GM12878 (cell line): Measurements from ENCODE around the gene SNAPIN. TPM values are rescaled to one million over a fixed set of nuclear protein-coding genes. Genes with fewer than 3 reads are reported as not detected.
"Not testable (repeated sequence)": the region's sequence is repeated elsewhere in the genome, so short reads cannot be mapped to it uniquely, and the experiment has no call there.

ENCODE experiments used
- ATAC-seq: fragments of 200-7000 bp; cut with Tn5 transposase; 3 replicates; pipeline ENCODE4 v1.9.1; 2020; ENCODE audit warnings: mild to moderate bottlenecking, moderate library complexity
- BruUV-seq: library from RNA; stranded (reverse); fragments of 400-500 nt; replicated peaks from 2 replicates; lab custom pipeline; 2021; lab: Mats Ljungman, UMichigan
- CTCF ChIA-PET: fragments of 300-600 bp; sonication (Branson Sonifier 250); formaldehyde crosslinking; extraction: SDS; loops from one replicate; lab custom pipeline; 2021; ENCODE audit warnings: inconsistent platforms; lab: Yijun Ruan, JAX
- POLR2A ChIA-PET: fragments of 350-600 bp; formaldehyde crosslinking; extraction: SDS; loops from one replicate; lab custom pipeline; 2021; ENCODE audit warnings: inconsistent platforms; lab: Charles Lee
- RAD21 ChIA-PET: fragments of 300-600 bp; sonication (Branson Sonifier 250); formaldehyde crosslinking; loops from one replicate; lab custom pipeline; 2023; ENCODE audit warnings: antibody characterized with exemption; ENCODE audit not compliant: unreplicated experiment; lab: Charles Lee
- SMC1A ChIA-PET: fragments of 300-600 bp; sonication (Branson Sonifier 250); formaldehyde crosslinking; loops from one replicate; lab custom pipeline; 2023; ENCODE audit not compliant: unreplicated experiment, uncharacterized antibody; lab: Charles Lee
- DNase-seq: peaks from one replicate; pipeline ENCODE4 v3.0.0-alpha.2; 2011; ENCODE audit warnings: low read depth, low spot score
- FAIRE-seq: peaks from 3 replicates; lab custom pipeline; 2011; peaks lifted over from hg19 to GRCh38; lab: Jason Lieb, UNC
- H2AFZ ChIP-seq: 2 replicates; pipeline ENCODE4 v1.6.0; 2011; ENCODE audit warnings: low read depth, low read length, control low read depth; ENCODE audit not compliant: control insufficient read depth
- H3K27ac ChIP-seq: 2 replicates; pipeline ENCODE4 v1.5.1; 2011; ENCODE audit warnings: control low read depth; ENCODE audit not compliant: control insufficient read depth, insufficient read depth
- H3K27me3 ChIP-seq, 2 experiments: replicated peaks in 1 of 2; 2 replicates each; pipeline versions ENCODE4 v1.6.0 to v1.6.1; 2011; ENCODE audit warnings: low read length in 1 of 2; ENCODE audit not compliant: control insufficient read depth in 2 of 2, insufficient read depth in 2 of 2
- H3K36me3 ChIP-seq, 2 experiments: 2 replicates each; pipeline ENCODE4 v1.5.1; 2011; ENCODE audit warnings: low read length in 1 of 2; ENCODE audit not compliant: control insufficient read depth in 2 of 2, insufficient read depth in 2 of 2
- H3K4me1 ChIP-seq: 2 replicates; pipeline ENCODE4 v1.6.1; 2011; ENCODE audit warnings: mild to moderate bottlenecking, low read length, moderate library complexity, mixed read lengths; ENCODE audit not compliant: control insufficient read depth, insufficient read depth
- H3K4me2 ChIP-seq: 2 replicates; pipeline ENCODE4 v1.6.0; 2011; ENCODE audit warnings: control low read depth; ENCODE audit not compliant: control insufficient read depth, insufficient read depth
- H3K4me3 ChIP-seq: fragments of 200-600 bp; sonication (generic); 2 replicates; pipeline ENCODE4 v1.5.1; 2016
- H3K79me2 ChIP-seq: 2 replicates; pipeline ENCODE4 v1.6.0; 2011; ENCODE audit warnings: low read length; ENCODE audit not compliant: control insufficient read depth, insufficient read depth
- H3K9ac ChIP-seq: 2 replicates; pipeline ENCODE4 v1.8.0; 2011; ENCODE audit warnings: low read length, control low read depth, mixed read lengths; ENCODE audit not compliant: control insufficient read depth, insufficient read depth
- H3K9me3 ChIP-seq: replicated peaks from 3 replicates; pipeline ENCODE4 v1.5.1; 2011; ENCODE audit warnings: mild to moderate bottlenecking, low read length; ENCODE audit not compliant: control insufficient read depth, insufficient read depth
- H4K20me1 ChIP-seq: 2 replicates; pipeline ENCODE4 v1.6.0; 2011; ENCODE audit not compliant: control insufficient read depth, insufficient read depth
- EED ChIP-seq: sonication (generic); IDR thresholded peaks from 2 replicates; pipeline ENCODE4 v1.6.1; 2016; ENCODE audit warnings: antibody characterized with exemption, low read depth
- HDAC2 ChIP-seq: fragments of 200-600 bp; sonication (generic); IDR thresholded peaks from 2 replicates; pipeline ENCODE4 v1.6.1; 2017
- MEF2B ChIP-seq: fragments of 450-650 bp; IDR thresholded peaks from 2 replicates; pipeline ENCODE4 v1.6.1; 2018; ENCODE audit warnings: mild to moderate bottlenecking, moderate library complexity; ENCODE audit not compliant: partially characterized antibody, poor library complexity, severe bottlenecking
- MTA2 ChIP-seq: fragments of 450-650 bp; IDR thresholded peaks from 2 replicates; pipeline ENCODE4 v1.6.1; 2016; ENCODE audit warnings: low read depth, mild to moderate bottlenecking, moderate library complexity
- NBN ChIP-seq: fragments of 450-650 bp; IDR thresholded peaks from 2 replicates; pipeline ENCODE4 v1.6.1; 2016
- RUNX3 ChIP-seq: IDR thresholded peaks from 2 replicates; pipeline ENCODE4 v1.6.1; 2012; ENCODE audit warnings: low read length, inconsistent platforms
- YY1 ChIP-seq: IDR thresholded peaks from 2 replicates; pipeline ENCODE4 v1.6.1; 2011; ENCODE audit warnings: low read depth, mild to moderate bottlenecking, low read length
- ZNF217 ChIP-seq: fragments of 450-650 bp; IDR thresholded peaks from 2 replicates; pipeline ENCODE4 v1.6.1; 2017; ENCODE audit warnings: antibody characterized with exemption, mild to moderate bottlenecking
- ZNF24 ChIP-seq: fragments of 450-650 bp; IDR thresholded peaks from 2 replicates; pipeline ENCODE4 v1.6.1; 2017; ENCODE audit warnings: antibody characterized with exemption, mild to moderate bottlenecking
- WGBS: methylation state at CpG from one replicate; pipeline ENCODE4 v1.1.6; 2016; ENCODE audit warnings: low lambda C conversion rate; ENCODE audit not compliant: insufficient replicate concordance, insufficient coverage; ENCODE audit errors: missing lambda C conversion rate; 5-methylcytosine and 5-hydroxymethylcytosine counted together
- in situ Hi-C: fragments of 300-500 bp; cut with MboI; formaldehyde crosslinking; loops from 9 replicates; pipeline ENCODE4 v1.14.3; 2018; ENCODE audit warnings: mixed read lengths
- intact Hi-C: fragments of 100-400 bp; cut with micrococcal nuclease; formaldehyde crosslinking; loops from one replicate; pipeline ENCODE4 v1.14.2; 2022; ENCODE audit not compliant: unreplicated experiment
- polyA plus RNA-seq, 11 experiments: library from polyadenylated mRNA; depleted of rRNA in 4 of 11; unstranded in 6 of 11; stranded (reverse) in 5 of 11; fragments of >200 nt; fragmentation: Nextera tagmentation in 4 of 11; fragmentation: Illumina TruSeq in 1 of 11; extraction: Ambion mirVana in 4 of 11; extraction: Trizol in 1 of 11; gene quantifications; 1 replicate in 1 of 11; 2 replicates in 10 of 11; pipeline versions ENCODE4 v1.2.1 to v1.2.3, GENCODE V29; 2011 to 2016; ENCODE audit warnings: inconsistent platforms in 2 of 11, missing spikeins in 2 of 11, low read depth in 1 of 11
- total RNA-seq, 4 experiments: library from RNA; depleted of rRNA in 3 of 4; stranded (reverse); fragments of >200 nt in 3 of 4; fragmentation: Illumina TruSeq in 1 of 4; extraction: Trizol in 1 of 4; gene quantifications; 2 replicates each; pipeline versions ENCODE4 v1.2.1 to v1.2.3, GENCODE V29; 2013 to 2021
- TF ChIP-seq, protein P1 (sequence below): fragments of 450-650 bp; conservative IDR thresholded peaks from 2 replicates; pipeline ENCODE4 v1.6.1; 2017; ENCODE audit warnings: mild to moderate bottlenecking, moderate library complexity

SNAPIN gene
- total and polyA plus RNA-seq, 10 of the 15 experiments (the other 5 are each of a cell fraction or from before 2014, with no cell fraction given), result 12.4 to 78.1 (median 38.6) TPM

DNA sequence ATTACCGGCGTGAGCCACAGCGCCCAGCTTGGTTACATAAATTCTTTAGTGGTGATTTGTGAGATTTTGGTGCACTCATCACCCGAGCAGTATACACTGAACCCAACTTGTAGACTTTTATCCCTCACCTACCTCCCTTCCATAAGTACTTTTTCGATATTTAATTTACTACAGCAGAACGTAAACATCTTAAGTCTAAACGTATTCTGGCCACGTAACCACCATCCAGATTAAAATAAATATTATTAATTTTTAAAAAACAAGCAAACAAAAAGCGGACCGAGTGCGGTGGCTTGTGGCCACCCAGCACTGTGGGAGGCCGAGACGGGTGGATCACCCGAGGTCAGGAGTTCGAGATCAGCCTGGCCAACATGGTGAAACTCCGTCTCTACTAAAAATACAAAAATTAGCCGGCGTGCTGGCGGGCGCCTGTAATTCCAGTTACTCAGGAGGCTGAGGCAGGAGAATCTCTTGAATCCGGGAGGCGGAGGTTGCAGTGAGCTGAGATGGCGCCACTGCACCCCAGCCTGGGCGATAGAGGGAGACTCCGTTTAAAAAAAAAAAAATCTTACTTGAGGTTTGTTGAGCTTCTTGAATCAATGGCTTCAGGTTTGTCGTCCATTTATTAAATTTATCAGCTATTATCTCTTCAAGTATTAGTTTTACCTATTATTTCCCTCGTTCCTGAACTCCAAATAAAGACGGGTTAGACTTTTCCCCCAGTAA is 13.3 kb downstream of the SNAPIN start:
- Histone ChIP-seq H3K27ac (peak overlapping the region; percentile 55), H3K79me2 (peaks cover 24% of the 10 kb centered on the region), H3K36me3 (peaks cover 3 to 17% of the 10 kb centered on the region in 2 experiments), H3K9ac (peak overlapping the region; percentile 25), H3K4me2 (peak overlapping the region; percentile 53), H3K4me3 (peak overlapping the region; percentile 67), H2AFZ (peak overlapping the region; percentile 79)
- H3K27me3 ChIP-seq, H3K4me1 ChIP-seq, H3K9me3 ChIP-seq, FAIRE-seq, H4K20me1 ChIP-seq, BruUV-seq, in situ Hi-C loops: not testable (repeated sequence)
- ChIA-PET SMC1A (interaction anchor here (0.6 to 2.1 kb wide), 21 partner anchors 35 to 318 kb away, joined by 3 to 11 read pairs (median 4); partner anchors contain the start of genes CHTOP, RAB13, S100A1 and S100A13), CTCF (interaction anchor here (0.6 to 7.5 kb wide), 22 partner anchors 13 to 510 kb away, joined by 3 to 43 read pairs (median 4); partner anchors contain the start of genes CHTOP, JTB, RAB13 and SNAPIN), POLR2A (interaction anchor here (0.6 to 1.5 kb wide), 10 partner anchors 38 to 313 kb away, joined by 3 to 6 read pairs (median 4); partner anchors contain the start of gene CHTOP), RAD21 (interaction anchor here (0.6 to 3.6 kb wide), 16 partner anchors 29 to 315 kb away, joined by 3 to 14 read pairs (median 4); partner anchors contain the start of genes INTS3, JTB and RAB13)
- DNase-seq, result peak; percentile 39
- 0 out of 2 replicates have a peak, but pooled peaks have one; percentile 11 for TF ChIP-seq MTA2
- peak; percentile 45 for TF ChIP-seq ZNF24
- TF ChIP-seq YY1, result peak; percentile 41; the same call in 1 of the 2 replicates
- TF ChIP-seq, protein P1, sequence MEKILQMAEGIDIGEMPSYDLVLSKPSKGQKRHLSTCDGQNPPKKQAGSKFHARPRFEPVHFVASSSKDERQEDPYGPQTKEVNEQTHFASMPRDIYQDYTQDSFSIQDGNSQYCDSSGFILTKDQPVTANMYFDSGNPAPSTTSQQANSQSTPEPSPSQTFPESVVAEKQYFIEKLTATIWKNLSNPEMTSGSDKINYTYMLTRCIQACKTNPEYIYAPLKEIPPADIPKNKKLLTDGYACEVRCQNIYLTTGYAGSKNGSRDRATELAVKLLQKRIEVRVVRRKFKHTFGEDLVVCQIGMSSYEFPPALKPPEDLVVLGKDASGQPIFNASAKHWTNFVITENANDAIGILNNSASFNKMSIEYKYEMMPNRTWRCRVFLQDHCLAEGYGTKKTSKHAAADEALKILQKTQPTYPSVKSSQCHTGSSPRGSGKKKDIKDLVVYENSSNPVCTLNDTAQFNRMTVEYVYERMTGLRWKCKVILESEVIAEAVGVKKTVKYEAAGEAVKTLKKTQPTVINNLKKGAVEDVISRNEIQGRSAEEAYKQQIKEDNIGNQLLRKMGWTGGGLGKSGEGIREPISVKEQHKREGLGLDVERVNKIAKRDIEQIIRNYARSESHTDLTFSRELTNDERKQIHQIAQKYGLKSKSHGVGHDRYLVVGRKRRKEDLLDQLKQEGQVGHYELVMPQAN, result peak; percentile 51; the same call in 1 of the 2 replicates
- TF ChIP-seq ZNF217, result peak; percentile 90
- peak; percentile 46; the same call in 1 of the 2 replicates for TF ChIP-seq RUNX3
- TF ChIP-seq NBN, result peak; percentile 67
- 0 out of 2 replicates have a peak, but pooled peaks have one; percentile 1 for TF ChIP-seq EED
- 0 out of 2 replicates have a peak, but pooled peaks have one; percentile 18 for TF ChIP-seq HDAC2
- peak; percentile 12 for TF ChIP-seq MEF2B
- peak; percentile 62 for ATAC-seq
- 3% methylated on average over 28 of the region's 28 CpGs for WGBS
- intact Hi-C loops, result loop anchor here (1.0 to 5.0 kb wide), 5 partner anchors 37 to 315 kb away; partner anchors contain the start of genes CHTOP and RAB13
